Retinal pigment epithelial cell (primary cell): ENCODE measurements around the gene PLK4.

Source experiments
- DNase-seq: peaks from one replicate; pipeline ENCODE4 v3.0.0-alpha.2; 2010; ENCODE audit warnings: low read depth
- H3K4me3 ChIP-seq: 2 replicates; pipeline ENCODE4 v1.5.1; 2011; ENCODE audit warnings: mild to moderate bottlenecking, low read length, control low read depth, moderate library complexity
- TF ChIP-seq, protein P1 (sequence below): conservative IDR thresholded peaks from 2 replicates; pipeline ENCODE4 v1.5.1; 2011; ENCODE audit warnings: low read depth, low read length, control low read depth, inconsistent platforms

PLK4 gene

DNA sequence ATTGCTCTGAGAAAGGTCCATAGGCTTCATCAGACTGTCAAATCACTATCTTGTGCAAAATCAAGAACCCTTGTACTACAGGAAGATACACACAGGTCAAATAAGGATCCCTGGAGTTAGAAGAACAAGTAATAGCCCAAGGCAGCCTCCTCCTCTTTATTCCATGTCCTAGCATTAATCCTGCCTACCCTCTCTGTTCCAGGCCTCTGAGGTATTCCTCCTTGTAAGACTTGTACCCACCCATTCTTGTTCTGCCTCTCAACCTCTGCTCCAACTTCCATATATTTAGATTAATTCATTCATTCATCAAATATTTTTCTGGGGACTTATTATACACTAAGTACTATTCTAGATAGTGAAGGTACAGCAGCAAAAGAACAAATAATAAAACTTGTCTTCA, 10.4 kb upstream of the PLK4 start:
- TF ChIP-seq, protein P1, sequence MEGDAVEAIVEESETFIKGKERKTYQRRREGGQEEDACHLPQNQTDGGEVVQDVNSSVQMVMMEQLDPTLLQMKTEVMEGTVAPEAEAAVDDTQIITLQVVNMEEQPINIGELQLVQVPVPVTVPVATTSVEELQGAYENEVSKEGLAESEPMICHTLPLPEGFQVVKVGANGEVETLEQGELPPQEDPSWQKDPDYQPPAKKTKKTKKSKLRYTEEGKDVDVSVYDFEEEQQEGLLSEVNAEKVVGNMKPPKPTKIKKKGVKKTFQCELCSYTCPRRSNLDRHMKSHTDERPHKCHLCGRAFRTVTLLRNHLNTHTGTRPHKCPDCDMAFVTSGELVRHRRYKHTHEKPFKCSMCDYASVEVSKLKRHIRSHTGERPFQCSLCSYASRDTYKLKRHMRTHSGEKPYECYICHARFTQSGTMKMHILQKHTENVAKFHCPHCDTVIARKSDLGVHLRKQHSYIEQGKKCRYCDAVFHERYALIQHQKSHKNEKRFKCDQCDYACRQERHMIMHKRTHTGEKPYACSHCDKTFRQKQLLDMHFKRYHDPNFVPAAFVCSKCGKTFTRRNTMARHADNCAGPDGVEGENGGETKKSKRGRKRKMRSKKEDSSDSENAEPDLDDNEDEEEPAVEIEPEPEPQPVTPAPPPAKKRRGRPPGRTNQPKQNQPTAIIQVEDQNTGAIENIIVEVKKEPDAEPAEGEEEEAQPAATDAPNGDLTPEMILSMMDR = no peak
- H3K4me3 ChIP-seq = no peak overlapping the region
- no peak for DNase-seq

DNA sequence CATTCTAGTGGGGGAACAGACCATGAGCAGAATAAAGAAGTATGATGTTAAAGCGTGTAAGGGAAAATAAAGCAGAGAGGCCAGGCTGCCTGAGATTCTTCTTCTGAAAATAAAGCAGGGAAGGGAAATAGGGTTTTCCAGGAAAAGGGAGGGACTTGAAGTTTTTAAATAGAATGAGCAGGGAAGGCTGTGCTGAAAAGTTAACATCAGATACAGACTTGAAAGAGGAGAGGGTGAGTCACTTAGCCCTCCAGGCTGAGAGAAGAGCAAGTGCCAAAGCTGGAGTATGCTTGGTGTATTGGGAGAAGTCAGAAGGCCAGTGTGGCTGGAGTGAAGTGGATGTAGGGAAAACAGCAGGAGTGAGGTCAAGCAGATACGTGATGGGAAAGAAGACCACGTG, 10.0 kb upstream of the PLK4 start:
- TF ChIP-seq, protein P1 = no peak
- DNase-seq = no peak
- no peak overlapping the region for H3K4me3 ChIP-seq

DNA sequence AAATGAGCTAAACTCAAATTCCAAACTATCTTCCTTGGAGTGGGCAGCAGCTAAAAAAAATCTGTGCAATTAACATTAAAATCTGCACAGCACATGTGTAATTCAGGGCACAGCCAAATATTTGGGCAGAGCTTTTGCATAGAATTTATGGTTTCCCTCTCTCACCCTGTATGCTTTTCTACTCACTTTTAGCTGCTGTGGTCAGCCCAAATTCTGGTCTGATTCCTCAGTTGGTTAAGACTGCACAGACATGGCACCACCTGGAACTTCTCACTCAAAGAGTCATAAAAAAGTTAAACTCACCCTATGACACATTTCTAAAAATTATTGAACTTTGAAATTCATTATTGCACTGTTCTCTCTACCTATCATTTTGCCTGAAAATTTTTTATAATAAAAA, 4.9 kb upstream of the PLK4 start:
- no peak overlapping the region for H3K4me3 ChIP-seq
- TF ChIP-seq, protein P1 = no peak
- no peak for DNase-seq

DNA sequence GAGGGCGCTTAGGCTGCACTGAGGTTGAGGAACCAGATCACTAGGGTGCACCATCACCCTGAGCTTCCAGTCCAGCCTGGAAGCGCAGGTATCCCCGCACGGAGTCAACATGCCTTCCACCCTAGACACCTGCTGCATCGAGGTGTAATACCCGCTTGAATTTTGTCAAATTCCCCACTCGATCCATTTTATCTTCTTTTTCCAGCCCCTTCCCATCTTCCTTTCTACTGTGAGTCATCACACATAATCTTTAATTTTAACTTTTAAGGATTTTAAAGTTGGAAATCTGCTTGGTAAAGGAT, 821 bp downstream of the PLK4 start:
- TF ChIP-seq, protein P1 = no peak
- no peak for DNase-seq
- peak overlapping the region; percentile 95 for H3K4me3 ChIP-seq

DNA sequence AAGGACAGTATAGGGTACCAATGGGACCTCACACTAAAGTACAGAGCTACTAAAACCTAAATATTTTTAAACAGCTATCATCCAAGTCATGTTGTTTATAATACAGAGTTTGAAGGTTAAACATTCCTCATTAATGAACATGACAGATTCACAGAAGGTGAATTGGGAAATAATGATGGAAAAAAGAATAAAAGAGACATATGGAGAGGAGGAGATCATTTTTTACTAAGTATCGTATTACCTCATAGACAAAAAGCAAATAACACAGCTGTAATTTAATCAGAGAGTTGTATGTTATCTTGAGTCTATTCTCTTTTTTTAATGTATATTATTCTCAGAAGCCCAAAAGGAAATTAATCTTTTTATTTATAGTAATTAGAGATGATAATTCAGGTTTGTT, 7.9 kb downstream of the PLK4 start:
- TF ChIP-seq, protein P1 = no peak
- no peak for DNase-seq
- H3K4me3 ChIP-seq = no peak overlapping the region

DNA sequence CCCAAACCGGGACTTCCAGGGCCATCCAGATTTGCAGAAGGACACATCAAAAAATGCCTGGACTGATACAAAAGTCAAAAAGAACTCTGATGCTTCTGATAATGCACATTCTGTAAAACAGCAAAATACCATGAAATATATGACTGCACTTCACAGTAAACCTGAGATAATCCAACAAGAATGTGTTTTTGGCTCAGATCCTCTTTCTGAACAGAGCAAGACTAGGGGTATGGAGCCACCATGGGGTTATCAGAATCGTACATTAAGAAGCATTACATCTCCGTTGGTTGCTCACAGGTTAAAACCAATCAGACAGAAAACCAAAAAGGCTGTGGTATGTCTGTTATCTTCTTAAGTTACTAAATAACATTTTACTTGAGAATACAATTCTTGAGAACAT, 9.2 kb downstream of the PLK4 start:
- TF ChIP-seq, protein P1 = no peak
- H3K4me3 ChIP-seq = no peak overlapping the region
- DNase-seq = no peak

DNA sequence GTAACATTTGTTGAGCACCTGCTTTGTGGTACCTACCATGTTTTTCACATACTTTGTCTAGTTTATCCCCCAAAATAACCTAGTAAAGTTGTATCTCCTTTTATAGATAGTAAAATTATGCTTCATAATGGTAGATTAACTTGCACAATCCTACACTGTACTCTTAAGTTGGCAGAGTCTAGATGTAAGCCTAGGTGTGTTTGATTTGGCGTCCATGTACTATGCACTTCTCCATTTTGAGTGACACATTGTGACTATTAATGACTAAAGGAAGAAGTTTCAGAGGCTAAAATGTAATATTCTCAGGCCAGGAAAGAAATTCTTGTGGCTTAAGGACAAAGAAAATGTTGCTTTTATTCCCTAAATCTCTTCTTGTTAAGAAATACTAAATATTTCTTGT, 15.4 kb downstream of the PLK4 start:
- H3K4me3 ChIP-seq = no peak overlapping the region
- TF ChIP-seq, protein P1 = no peak
- DNase-seq = no peak
